ENCODE results near the gene PAPPA2.

Gene PAPPA2

GRCh38 chr1:176767714-176768136, 304.8 kb downstream of the PAPPA2 start:
- no peak for TF ChIP-seq CTCF (IDR thresholded peaks at IDR 0.05; ENCODE audit: insufficient read depth, low read depth, low read length, missing control alignments)
- no peak for DNase-seq (ENCODE audit: low read depth)
- H3K4me3 ChIP-seq (ENCODE audit: low read length) = no peak overlapping the region

- no peak for TF ChIP-seq CTCF (IDR thresholded peaks at IDR 0.05; ENCODE audit: insufficient read depth, low read depth, low read length, missing control alignments)
- DNase-seq (ENCODE audit: low read depth) = no peak
- no peak overlapping the region for H3K4me3 ChIP-seq (ENCODE audit: low read length)
Observed at GRCh38 chr1:176768532-176768931, 305.6 kb downstream of the PAPPA2 start.

GRCh38 chr1:176770066-176770465, 307.1 kb downstream of the PAPPA2 start:
- no peak for DNase-seq (ENCODE audit: low read depth)
- TF ChIP-seq CTCF (IDR thresholded peaks at IDR 0.05; ENCODE audit: insufficient read depth, low read depth, low read length, missing control alignments) = no peak
- no peak overlapping the region for H3K4me3 ChIP-seq (ENCODE audit: low read length)

GRCh38 chr1:176773038-176773437, 310.1 kb downstream of the PAPPA2 start:
- no peak for DNase-seq (ENCODE audit: low read depth)
- no peak overlapping the region for H3K4me3 ChIP-seq (ENCODE audit: low read length)
- no peak for TF ChIP-seq CTCF (IDR thresholded peaks at IDR 0.05; ENCODE audit: insufficient read depth, low read depth, low read length, missing control alignments)

- no peak for DNase-seq (ENCODE audit: low read depth)
- no peak overlapping the region for H3K4me3 ChIP-seq (ENCODE audit: low read length)
- no peak for TF ChIP-seq CTCF (IDR thresholded peaks at IDR 0.05; ENCODE audit: insufficient read depth, low read depth, low read length, missing control alignments)
Observed at GRCh38 chr1:176774224-176774623, 311.2 kb downstream of the PAPPA2 start.

GRCh38 chr1:176775378-176775777, 312.4 kb downstream of the PAPPA2 start:
- no peak for TF ChIP-seq CTCF (IDR thresholded peaks at IDR 0.05; ENCODE audit: insufficient read depth, low read depth, low read length, missing control alignments)
- no peak for DNase-seq (ENCODE audit: low read depth)

GRCh38 chr1:176775996-176776395, 313.0 kb downstream of the PAPPA2 start:
- H3K4me3 ChIP-seq (ENCODE audit: low read length) = no peak overlapping the region
- no peak for DNase-seq (ENCODE audit: low read depth)
- TF ChIP-seq CTCF (IDR thresholded peaks at IDR 0.05; ENCODE audit: insufficient read depth, low read depth, low read length, missing control alignments) = no peak

More at GRCh38 chr1:176775378-176775777, 312.4 kb downstream of the PAPPA2 start:
- H3K4me3 ChIP-seq (ENCODE audit: low read length) = no peak overlapping the region

Measured in epithelial cell of esophagus (primary cell).